KOPT-K1 (cell line): ENCODE measurements around the gene PRSS35.
"Not testable (repeated sequence)": the region's sequence is repeated elsewhere in the genome, so short reads cannot be mapped to it uniquely, and the experiment has no call there.

Experiments
- H3K27ac ChIP-seq: fragments of 200-600 bp; sonication (generic); 2 replicates; pipeline ENCODE4 v1.5.1; 2016; ENCODE audit warnings: antibody characterized with exemption, mild to moderate bottlenecking, low read depth, low read length; ENCODE audit not compliant: poor library complexity, severe bottlenecking
- H3K36me3 ChIP-seq: fragments of 200-600 bp; sonication (generic); 2 replicates; pipeline ENCODE4 v1.5.1; 2017; ENCODE audit warnings: antibody characterized with exemption, mild to moderate bottlenecking, low read length, moderate library complexity; ENCODE audit not compliant: insufficient read depth
- H3K9me3 ChIP-seq: fragments of 200-600 bp; sonication (generic); 2 replicates; pipeline ENCODE4 v1.5.1; 2017; ENCODE audit warnings: antibody characterized with exemption, low read length, mild to moderate bottlenecking; ENCODE audit not compliant: insufficient read depth, poor library complexity, severe bottlenecking

Gene PRSS35

DNA sequence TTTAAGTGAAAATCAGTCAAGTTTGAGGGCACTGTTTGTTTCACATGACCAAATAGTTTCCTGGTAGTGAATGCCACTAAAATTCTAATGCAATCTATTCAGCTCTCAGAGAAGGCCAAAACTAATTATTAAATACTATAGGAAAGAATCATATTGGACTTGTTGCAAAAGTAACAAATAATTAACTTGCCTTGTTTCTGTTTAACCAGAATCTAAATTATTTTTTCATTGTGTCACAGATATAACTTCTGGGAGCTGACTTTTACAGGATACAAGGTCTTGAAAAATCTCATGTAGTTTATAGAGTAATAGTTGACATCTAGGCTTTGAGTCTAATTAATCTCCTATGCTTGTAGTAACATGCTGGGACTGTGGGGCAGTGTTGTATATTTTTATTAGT, 44.5 kb downstream of the PRSS35 start:
- Histone ChIP-seq H3K9me3 (no peaks in the 10 kb centered on the region), H3K27ac (no peak overlapping the region), H3K36me3 (no peaks in the 10 kb centered on the region)

DNA sequence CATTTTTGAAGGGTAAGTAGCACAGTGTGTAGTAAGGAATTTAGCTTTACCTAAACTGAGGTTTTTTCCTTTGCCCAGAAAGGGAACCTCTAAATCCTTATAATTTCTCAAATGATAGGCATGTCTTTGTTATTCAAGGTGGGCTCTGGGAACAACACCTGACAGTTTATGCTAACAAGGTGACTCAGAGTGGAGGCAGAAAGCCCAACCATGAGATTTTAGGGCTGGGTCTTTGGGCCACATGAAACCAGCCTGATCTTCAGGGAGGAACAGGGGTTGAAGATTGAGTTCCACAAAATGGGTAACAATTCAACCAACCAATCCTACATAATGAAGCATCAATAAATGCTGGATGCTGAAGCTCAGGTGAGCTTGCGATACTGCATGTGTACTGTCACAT, 46.6 kb downstream of the PRSS35 start:
- no peak overlapping the region for H3K27ac ChIP-seq
- H3K9me3 ChIP-seq = no peaks in the 10 kb centered on the region
- H3K36me3 ChIP-seq = no peaks in the 10 kb centered on the region

DNA sequence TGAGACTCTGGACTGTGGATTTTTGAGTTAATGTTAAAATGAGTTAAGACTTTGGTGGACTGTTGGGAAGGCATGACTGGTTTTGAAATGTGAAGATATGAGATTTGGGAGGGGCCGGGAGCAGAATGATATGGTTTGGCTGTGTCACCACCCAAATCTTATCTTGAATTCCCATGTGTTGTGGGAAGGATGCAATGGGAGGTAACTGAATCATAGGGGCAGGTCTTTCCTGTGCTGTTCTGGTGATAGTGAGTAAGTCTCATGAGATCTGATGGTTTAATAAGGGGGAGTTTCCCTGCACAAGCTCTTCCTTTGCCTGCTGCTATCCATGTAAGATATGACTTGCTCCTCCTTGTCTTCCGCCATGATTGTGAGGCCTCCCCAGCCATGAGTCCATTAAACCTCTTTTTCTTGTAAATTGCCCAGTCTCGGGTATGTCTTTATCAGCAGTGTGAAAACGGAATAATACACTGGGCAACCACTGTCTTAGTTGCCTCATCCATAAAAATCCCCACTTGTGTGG, 59.4 kb downstream of the PRSS35 start:
- not testable (repeated sequence) for H3K27ac ChIP-seq

DNA sequence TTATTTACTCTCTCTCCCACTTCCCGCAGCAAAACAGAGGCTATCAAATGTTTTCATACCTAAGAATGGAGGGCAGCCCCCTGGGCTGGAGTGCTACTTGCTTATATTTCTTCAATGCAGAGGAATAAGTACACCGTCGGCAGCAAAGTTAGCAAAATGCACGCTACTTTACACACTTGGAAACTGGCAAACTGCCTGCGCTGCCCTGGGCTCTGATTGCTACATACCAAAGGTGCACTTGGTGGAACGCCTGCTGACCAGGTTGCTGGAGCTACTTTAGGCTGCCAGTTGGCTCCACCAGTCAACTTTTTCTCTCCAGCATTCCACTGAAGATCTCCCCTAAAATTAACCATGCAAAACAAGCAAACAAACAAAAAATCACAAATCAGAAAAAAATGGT, 62.4 kb downstream of the PRSS35 start:
- Histone ChIP-seq H3K27ac (no peak overlapping the region), H3K36me3 (no peaks in the 10 kb centered on the region), H3K9me3 (no peaks in the 10 kb centered on the region)

More for the DNA sequence above, 59.4 kb downstream of the PRSS35 start:
- H3K9me3 ChIP-seq, H3K36me3 ChIP-seq: not testable (repeated sequence)
